Right forelimb (tissue), 1 donor: ENCODE measurements around the gene KAT2B.
"Not testable (repeated sequence)": the region's sequence is repeated elsewhere in the genome, so short reads cannot be mapped to it uniquely, and the experiment has no call there.

Experiments used
- DNase-seq: peaks from one replicate; pipeline ENCODE4 v3.0.0-alpha.2; 2018

KAT2B gene

DNA sequence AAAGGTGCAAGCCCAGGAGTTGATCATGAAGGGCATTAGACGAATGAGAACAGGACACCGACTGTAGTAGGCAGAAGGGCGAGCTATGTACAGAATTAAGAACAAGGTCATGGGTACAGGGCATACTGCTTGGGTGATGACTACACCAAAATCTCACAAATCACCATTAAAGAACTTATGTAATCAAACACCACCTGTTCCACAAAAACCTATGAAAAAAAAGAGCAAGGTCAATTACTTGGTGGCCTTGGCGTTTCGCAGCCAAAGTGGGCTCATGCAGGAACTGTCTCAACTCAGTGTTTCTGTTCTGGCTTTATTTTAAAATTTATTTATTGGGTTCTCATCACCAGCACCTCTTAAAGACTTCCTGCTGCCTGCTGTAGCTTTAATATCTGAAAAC is 2.1 kb downstream of the KAT2B start:
- DNase-seq, result no peak

DNA sequence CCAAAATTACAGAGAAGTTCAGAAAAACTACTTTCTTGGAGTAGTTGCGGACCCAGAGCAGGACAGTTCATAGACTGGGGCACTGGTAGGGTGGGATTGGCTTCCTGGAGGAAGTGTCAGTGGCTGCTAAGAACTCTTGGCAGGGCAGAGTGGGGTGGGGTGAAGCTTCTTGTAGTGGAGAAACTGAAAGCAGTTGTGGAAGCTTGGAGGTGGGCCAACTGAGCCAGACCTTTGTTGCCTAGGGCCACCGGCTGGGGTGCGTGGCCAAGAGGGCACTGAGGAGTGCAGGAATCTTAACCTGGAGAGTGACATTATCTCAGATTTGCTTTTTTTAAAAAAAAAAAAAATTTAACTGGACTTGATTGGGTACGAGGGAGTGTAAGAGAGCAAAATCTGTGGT is 3.1 kb downstream of the KAT2B start:
- no peak for DNase-seq

DNA sequence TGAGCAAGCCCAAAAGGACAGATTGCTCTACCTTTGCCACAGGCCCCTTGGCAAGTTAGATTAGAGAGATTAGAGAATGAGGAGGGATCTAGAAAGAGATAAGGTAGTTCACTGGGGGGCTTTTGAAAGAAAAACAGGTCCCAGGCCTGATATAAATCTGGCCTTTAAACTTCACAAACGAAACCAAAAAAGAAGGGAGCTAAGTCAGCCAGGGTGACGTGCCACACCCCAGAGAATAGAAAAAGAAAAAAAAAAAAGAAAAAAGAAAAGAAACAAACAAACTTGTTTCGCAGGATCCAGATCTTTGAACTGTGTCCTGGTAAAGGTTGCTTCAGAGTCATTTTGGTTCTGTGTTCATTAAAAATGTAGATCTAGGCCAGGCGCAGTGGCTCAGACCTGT is 3.6 kb downstream of the KAT2B start:
- DNase-seq, result no peak

DNA sequence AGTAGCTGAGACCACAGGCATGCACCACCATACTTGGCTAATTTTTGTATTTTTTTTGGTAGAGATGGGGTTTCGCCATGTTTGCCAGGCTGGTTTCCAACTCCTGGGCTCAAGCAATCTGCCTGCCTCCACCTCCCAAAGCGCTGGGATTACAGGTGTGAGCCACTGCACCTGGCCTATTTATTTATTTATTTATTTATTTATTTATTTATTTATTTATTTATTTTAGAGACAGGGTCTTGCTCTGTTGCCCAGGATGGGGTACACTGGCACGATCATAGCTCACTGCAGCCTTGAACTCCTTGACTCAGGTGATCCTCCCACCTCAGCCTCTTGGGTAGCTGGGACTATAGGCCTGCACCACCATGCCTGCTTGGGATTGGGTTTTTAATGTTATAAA is 4.9 kb downstream of the KAT2B start:
- DNase-seq, result not testable (repeated sequence)

DNA sequence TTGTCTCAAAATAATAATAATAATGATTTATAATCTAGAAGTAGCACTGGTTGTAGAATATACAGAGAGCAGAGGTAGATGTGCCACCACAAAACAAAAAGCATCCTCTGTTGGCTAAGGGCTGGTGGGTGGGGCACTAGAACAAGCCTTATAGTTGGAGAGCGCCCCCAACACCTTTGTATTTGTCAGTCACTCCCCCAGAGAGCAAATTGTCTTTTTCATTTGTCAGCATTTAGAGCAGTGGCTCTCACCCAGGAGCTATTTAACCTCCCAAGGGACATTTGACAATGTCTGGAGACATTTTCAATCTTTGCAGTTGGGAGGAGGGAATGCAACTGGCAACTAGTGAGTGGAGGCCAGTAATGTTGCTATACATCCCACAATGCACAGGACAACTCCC is 6.3 kb downstream of the KAT2B start:
- DNase-seq, result no peak

DNA sequence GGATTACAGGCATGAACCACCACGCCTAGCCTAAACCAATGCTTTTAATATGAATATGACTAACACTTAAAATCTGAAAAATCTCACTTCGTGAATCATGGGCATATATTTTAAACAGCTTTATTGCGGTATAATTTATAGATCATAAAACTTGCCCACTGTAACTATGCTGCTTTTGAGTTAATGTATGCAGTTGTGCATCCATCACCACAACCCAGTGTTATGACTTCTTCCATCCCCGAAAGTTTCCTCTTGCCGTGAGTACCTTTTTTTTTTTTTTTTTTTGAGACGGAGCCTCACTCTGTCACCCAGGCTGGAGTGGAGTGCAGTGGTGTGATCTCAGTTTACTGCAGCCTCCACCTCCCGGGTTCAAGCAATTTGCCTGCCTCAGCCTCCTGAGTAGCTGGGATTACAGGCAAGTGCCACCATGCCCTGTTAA is 7.1 kb downstream of the KAT2B start:
- DNase-seq, result no peak

DNA sequence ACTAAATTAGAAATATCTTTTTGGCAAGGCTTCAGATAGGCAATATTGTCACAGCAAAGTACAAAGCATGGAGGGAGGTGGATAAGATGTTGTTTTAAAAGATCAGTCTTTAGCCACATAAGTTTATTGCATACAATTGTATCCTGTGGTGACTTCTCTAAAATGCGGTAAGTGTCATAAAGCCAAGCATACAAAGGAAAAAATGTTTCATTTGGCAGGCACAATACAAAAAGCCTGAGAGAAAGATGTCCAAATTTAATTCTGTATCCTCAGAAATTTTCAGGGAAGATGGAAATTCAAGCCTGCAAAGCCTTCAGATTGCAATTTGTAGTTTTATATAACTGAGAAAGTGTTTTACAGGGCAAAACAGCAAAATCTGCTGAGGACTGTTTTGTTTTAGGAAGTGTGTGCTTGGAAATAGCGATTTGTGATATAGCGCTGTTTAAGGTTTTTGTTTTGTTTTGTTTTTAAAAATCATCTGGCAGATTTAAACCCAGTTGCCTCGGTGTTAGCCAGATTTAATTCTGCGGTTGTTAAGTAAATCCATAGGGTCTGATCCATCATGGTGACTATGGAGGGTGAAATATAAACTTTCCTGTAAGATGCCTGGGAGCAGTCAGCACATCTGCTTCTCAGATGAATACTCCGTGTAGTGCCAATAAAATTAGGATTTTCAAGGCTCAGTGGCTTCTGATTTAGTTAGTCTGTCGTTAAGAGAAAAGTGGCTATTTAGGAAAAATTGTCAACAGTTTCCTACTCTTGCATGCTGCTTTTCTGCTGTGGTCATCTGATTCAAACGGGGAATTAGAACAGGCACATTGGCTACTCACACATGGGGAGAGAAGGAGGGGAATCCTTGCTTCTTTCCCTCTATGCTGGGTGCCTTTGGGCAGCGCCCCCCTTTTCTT is 8.0 kb downstream of the KAT2B start:
- DNase-seq, result no peak

DNA sequence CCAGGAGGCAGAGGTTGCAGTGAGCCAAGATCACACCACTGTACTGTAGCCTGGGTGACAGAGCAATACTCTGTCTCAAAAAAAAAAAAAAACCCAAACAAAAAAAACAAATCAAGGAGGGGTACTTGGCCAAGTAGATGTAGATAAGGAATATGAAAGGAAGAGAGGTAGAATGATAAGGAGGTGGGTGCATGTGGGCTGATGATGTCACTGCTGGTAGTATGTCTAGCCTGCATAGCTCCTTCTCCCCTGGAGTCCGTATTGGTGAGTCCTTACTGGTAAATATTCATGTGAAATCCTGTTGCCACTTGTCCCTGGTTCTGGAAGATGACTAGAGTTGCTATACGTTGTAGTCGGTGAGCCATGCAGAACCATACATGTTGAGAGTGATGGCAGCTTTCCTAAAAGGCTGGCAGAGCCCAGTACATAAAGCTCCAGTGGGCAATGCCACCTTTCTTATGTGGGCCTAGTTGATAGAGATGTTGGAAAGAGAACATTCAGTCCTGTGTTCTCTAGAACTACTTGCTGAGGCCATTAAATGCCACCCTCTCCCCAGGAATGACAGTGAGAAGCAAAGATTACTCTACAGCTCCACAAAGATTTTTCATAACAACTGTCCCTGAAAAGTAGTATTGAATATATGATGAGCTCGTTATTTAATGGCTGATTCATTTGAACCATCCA is 11.0 kb downstream of the KAT2B start:
- no peak for DNase-seq

DNA sequence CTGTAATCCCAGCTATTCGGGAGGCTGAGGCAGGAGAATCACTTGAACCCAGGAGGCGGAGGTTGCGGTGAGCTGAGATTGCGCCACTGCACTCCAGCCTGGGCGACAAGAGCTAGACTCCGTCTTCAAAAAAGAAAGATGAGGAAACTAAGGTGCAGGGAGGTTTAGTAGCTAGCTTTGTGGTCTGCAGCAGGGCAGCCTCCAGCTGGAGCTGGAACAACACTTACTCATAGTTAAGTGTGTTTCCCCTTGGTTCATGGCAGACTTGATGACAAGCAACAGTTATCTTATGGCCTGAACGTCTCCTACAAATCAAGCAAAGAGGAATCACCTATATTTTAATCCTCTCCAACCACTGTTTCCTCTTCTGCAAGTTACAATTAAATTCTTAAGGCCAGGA is 12.6 kb downstream of the KAT2B start:
- DNase-seq, result no peak

DNA sequence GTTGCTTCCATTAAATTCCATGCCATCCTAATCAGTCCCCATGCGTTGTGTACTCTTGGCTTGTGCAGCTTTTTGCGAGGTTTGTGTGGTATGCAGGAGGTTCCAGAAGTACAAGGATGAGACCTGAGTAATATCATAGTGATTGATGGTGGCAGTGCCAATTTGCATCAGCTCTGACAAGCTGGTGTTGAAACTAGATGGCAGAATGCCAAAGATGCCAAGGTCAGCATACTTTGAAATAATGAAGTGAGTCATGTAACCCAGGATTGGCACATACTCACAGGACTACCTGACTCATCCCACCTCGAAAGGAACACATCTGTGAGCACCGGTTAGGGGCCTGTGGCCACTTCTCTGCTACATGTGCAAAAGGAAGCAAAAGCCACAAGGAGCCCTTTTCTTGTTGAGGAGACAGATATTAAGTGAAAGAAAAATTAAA is 14.3 kb downstream of the KAT2B start:
- DNase-seq, result no peak

DNA sequence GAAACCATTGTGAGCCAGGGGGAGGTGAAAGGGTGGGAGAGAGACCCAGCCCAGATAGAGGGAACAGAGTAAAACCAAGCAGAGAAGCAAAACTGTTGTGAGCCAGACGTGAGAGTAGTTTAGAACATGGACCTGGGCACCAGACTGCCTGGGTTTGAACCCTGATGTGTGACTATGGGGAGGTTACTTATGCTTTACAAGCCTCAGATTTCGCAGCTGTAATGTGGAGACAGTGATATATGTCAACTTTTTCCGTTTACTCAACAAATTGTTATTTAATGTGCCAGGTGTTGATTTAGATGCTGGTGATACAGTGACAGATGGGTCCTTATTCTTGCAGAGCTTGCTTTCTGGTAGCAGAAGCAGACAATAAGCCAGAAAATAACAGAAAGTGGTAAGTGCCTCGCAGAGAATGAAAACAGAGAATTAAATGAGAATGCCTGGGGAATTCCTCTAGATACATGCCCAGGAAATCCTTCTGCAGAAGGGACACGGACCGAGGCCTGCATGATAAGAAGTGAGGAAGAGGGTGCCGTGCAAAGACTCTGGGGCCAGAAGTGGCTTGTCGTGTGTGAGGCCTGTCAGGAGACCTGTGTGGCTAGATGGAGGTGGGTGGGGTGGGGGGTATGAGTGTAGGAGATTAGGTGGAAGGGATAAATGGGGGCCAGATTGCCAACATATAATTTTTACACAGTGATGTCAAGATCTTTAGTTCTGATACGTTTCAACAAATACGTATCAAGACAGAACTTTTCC is 15.0 kb downstream of the KAT2B start:
- DNase-seq, result no peak

DNA sequence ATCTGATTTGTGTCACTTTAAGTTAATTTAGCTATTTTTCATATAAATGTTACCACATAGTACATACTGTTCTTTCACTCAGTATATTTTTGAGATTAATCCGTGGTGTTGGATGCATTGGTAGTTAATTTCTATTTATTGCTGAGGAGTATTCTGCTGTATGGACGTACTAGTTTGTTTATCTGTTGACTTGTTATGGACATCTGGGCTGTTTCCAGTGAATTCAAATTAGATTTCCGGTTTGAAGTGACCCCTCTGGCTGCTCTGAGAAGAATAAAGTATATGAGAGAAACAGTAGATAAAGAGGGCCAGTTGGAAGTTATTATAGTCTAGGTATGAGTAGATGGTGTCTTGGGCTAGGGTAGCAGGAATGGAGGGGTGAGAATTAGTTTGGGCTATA is 15.6 kb downstream of the KAT2B start:
- DNase-seq, result no peak

DNA sequence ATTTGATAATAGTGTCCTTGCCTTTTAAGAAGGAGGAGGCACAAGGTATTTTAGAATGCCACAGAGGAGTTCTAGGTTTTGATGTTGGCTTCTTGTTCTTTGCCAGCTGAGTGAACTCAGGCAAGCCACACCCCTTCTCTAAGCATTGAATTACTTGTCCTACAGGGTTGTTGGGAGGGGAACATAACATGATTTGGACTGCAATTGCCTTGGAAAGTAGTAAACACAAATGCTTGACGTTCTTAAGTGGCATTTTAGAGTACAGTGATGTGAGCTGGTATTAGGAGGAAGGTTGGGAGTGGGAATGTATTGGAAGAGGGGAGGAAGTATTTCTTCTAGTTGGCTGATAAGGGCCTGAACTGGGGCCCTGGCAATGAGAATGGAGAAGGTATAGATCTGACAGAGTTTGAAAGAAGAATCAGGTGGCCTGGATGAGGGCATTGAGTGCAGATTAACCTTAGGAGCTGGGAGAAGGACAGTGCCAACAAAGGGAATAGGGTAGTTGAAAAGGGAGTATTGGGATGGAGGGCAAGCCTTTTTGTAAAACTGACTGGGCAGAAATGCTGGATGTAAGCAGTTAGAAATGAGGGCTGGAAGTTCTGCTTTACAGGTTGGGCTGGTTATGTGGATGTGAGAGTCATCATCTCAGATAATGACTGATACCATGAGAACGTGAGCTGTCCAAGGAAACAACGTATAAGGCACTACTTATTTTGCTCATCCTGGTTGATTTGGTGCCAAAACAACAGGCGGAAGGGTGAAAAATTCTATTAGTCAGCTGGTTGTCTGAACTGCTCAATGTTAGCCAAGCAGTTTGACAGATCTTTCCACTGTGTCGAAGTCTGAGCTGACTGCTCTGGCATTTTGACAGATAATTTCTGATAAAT is 16.7 kb downstream of the KAT2B start:
- no peak for DNase-seq

DNA sequence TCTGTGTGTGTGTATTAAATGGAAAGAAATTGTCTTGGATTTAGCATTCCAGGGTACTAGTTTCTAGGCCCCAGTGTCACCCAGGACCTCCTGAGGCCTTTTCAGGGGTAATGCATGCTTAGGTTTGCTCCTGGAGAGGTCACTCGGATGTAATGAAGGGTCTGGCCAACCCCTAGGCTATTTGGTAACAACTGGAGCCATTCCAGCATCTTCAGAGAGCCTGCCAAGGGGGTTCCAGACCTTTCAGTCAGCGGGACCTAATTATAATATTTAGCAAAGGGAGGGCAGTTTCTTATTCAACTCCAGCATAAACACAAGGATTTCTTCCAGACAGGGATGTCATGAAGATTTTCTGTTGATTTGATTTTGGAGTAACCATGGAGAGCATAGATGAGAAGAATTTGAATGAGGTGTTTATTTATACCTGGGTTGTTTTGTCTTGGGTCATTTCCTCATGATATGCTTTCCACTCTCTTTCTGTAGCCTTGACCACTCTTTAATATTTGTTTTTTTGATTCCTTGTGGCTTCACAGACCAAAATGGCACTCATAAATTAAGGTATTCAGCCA is 17.4 kb downstream of the KAT2B start:
- DNase-seq, result no peak

DNA sequence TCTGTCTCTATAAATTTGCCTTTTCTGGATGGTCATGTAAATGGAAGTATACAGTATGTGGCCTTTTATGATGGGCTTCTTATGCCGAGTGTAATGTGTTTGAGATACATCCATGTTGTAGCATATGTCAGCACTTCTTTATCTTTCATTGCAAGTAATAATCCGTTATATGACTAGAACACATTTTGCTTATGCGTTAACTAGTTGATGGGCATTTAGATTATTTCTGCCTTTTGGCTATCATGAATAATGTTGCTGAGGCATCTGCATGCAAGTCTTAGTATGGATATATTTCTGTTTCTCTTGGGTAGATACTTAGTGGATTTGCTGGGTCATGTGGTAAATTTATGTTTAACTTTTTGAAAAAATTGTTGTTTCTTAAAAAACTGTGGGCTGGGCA is 19.7 kb downstream of the KAT2B start:
- DNase-seq, result no peak

DNA sequence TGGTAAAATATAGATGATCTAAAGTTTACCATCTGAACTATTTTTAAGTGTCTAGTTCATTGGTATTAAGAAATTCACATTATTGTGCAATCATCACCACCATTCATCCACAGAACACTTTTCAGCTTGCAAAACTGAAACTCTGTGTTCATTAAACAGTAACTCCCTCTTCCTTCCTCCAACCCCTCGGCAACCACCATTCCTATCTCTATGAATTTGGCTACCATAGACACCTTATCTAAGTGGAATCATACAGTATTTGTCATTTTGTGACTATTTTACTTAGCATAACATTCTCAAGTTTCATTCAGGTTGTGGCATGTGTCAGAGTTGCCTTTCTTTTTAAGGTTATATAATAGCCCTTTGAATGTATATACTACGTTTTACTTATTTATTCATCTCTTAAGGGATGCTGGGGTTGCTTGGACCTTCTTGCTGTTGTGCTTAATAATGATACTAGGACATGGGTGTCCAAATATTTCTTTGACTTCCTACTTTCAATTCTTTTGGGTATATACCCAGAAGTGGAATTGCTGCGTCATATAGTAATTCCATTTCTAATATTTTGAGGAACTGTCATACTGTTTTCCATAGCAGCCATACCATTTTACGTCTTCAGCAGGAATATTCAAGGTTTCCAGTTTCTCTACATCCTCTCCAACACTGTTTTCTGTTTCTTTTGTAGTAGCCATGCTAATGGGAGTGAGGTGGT is 20.9 kb downstream of the KAT2B start:
- no peak for DNase-seq

DNA sequence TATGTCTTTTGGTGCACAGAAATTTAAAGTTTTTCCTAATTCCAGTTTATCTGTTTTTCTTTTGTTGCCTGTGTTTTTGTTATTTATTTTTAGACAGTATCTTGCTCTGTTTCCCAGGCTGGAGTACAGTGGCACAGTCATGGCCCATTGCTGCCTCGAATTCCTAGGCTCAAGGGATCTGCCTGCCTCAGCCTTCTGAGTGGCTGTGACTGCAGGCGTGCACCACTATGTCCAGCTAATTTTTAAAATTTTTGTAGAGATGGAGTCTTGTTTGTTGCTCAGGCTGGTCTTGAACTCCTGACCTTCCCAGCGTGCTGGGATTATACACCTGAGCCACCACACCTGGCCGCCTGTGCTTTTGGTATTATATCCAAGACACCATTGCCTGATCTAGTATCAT is 22.8 kb downstream of the KAT2B start:
- DNase-seq, result no peak

DNA sequence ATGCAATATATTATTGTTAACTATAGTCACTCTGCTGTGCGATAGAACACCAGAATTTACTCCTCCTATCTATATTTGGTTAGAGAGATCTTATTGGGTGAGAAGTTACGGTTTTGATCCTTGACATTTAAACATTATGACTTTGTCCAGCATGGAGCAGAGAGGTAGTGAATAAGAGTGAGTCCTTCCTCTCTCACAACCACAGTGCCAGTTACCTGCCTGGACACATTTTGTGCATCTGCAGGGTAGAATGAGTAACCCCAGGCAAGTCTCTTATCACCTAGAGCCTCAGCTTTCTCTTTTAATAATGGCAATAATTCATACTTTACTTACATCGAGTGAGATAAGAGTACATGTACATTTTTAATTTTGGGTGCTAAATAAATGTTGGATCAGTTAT is 24.1 kb downstream of the KAT2B start:
- DNase-seq, result no peak

DNA sequence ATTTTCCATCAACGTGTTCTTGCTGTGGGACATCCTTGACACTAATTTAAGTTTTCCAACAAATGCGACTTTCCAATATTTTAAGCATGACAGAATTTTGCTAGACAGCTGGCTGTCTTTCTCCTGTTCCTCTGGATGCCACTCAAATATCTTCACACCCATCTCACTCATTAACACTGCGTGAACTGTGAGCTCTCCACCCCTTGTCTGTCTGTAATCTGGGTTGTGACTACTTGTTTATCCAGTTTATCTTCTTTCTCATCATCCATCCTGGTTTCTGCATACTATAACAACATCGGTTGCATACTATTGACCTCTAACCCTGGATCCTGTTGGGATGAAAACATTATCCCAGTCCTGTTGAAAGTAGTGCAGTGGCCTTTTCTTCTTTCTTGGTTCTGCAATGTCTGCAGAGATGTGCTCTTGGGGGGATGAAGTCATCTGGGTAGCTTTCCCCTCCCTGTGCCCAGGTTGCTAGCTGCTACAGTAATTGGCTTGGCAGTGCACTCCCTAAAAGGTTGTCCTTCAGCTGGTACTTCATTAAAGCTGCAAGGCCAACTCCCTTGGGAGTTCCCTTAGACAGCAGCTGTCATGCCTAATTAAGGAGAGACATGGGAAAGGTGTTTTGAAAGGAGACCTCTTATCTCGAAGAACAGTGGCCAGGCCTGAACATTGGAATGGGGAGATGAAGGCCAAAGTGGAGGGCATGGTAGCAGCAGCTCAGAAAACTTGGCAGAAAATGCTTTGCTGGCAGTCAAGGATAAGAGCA is 24.7 kb downstream of the KAT2B start:
- no peak for DNase-seq

DNA sequence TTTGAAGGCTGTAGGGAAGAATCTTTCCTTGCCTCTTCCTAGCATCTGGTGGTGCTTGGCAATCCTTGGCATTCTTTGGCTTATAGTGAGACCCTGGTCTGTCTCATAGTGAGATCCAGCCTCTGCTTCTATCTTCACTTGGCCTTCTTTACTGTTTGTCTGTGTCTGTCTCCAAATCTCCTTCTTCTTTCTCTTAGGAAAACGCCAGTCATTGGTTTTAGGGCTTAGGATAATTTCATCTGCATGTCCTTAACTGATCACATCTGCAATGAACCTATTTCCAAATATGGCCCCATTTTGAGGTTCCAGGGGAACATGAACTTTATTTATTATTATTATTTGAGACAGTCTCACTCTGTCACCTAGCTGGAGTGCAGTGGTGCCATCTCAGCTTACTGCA is 25.8 kb downstream of the KAT2B start:
- no peak for DNase-seq
